IMR-90 (cell line): ENCODE measurements around the gene OVCH1. TPM values are rescaled to one million over a fixed set of nuclear protein-coding genes. Genes with fewer than 3 reads are reported as not detected.

Source experiments
- ATAC-seq: fragments of 200-7000 bp; cut with Tn5 transposase; 2 replicates; pipeline ENCODE4 v1.9.1; 2020; ENCODE audit warnings: low read depth, mild to moderate bottlenecking, moderate library complexity
- BruUV-seq: library from RNA; stranded (reverse); fragments of 400-500 nt; replicated peaks from 2 replicates; lab custom pipeline; 2021; lab: Mats Ljungman, UMichigan
- CTCF ChIA-PET: fragments of 300-600 bp; formaldehyde crosslinking; extraction: SDS; loops from one replicate; lab custom pipeline; 2021; ENCODE audit warnings: antibody characterized with exemption; lab: Yijun Ruan, JAX
- POLR2A ChIA-PET: fragments of 300-600 bp; sonication (Branson Sonifier 250); formaldehyde crosslinking; loops from one replicate; lab custom pipeline; 2022; ENCODE audit warnings: antibody characterized with exemption; ENCODE audit not compliant: unreplicated experiment; lab: Charles Lee
- DNase-seq: peaks from one replicate; pipeline ENCODE4 v3.0.0; 2013
- H2AFZ ChIP-seq: replicated peaks from 2 replicates; pipeline ENCODE3; 2013; ENCODE audit warnings: low read length, mild to moderate bottlenecking; ENCODE audit not compliant: poor library complexity
- H2AK5ac ChIP-seq: 2 replicates; pipeline ENCODE4 v1.6.1; 2013; ENCODE audit warnings: low read depth, low read length, inconsistent platforms
- H2AK9ac ChIP-seq: replicated peaks from 2 replicates; pipeline ENCODE3; 2013; ENCODE audit warnings: mild to moderate bottlenecking, low read depth, low read length, moderate library complexity; ENCODE audit not compliant: poor library complexity
- H2BK120ac ChIP-seq: 2 replicates; pipeline ENCODE4 v1.6.1; 2013; ENCODE audit warnings: low read depth, low read length, inconsistent platforms
- H2BK15ac ChIP-seq: 3 replicates; pipeline ENCODE4 v1.6.1; 2013; ENCODE audit warnings: low read depth, low read length, inconsistent platforms
- H2BK20ac ChIP-seq: 2 replicates; pipeline ENCODE4 v1.6.1; 2013; ENCODE audit warnings: low read depth, mild to moderate bottlenecking, inconsistent platforms, low read length, moderate library complexity
- H2BK5ac ChIP-seq: 2 replicates; pipeline ENCODE4 v1.6.1; 2013; ENCODE audit warnings: mild to moderate bottlenecking, low read depth, low read length, inconsistent platforms; ENCODE audit not compliant: poor library complexity, severe bottlenecking
- H3K14ac ChIP-seq: replicated peaks from 2 replicates; pipeline ENCODE4 v1.6.1; 2013; ENCODE audit warnings: low read depth, low read length, inconsistent platforms
- H3K18ac ChIP-seq: 2 replicates; pipeline ENCODE4 v1.6.1; 2013; ENCODE audit warnings: low read depth, low read length, control low read depth
- H3K23ac ChIP-seq: 2 replicates; pipeline ENCODE4 v1.6.1; 2013; ENCODE audit warnings: low read depth, low read length, inconsistent platforms
- H3K27ac ChIP-seq: 2 replicates; pipeline ENCODE4 v1.5.1; 2013; ENCODE audit warnings: mild to moderate bottlenecking, control low read depth, low read length; ENCODE audit not compliant: insufficient read depth
- H3K27me3 ChIP-seq: 2 replicates; pipeline ENCODE4 v1.6.1; 2013; ENCODE audit warnings: low read length; ENCODE audit not compliant: control insufficient read depth, insufficient read depth
- H3K36me3 ChIP-seq: 2 replicates; pipeline ENCODE4 v1.6.1; 2013; ENCODE audit warnings: low read length, mixed read lengths; ENCODE audit not compliant: control insufficient read depth, insufficient read depth
- H3K4ac ChIP-seq: 2 replicates; pipeline ENCODE4 v1.6.1; 2013; ENCODE audit warnings: low read depth, low read length, inconsistent platforms
- H3K4me1 ChIP-seq: 2 replicates; pipeline ENCODE4 v1.6.1; 2013; ENCODE audit warnings: low read length, mixed read lengths; ENCODE audit not compliant: control insufficient read depth, insufficient read depth
- H3K4me2 ChIP-seq: 2 replicates; pipeline ENCODE4 v1.6.1; 2013; ENCODE audit warnings: low read depth, mild to moderate bottlenecking, control low read depth, low read length, moderate library complexity
- H3K4me3 ChIP-seq: 2 replicates; pipeline ENCODE4 v1.5.1; 2013; ENCODE audit warnings: low read depth, mild to moderate bottlenecking, control low read depth, low read length, moderate library complexity; ENCODE audit not compliant: insufficient read depth
- H3K56ac ChIP-seq: 2 replicates; pipeline ENCODE4 v1.6.1; 2013; ENCODE audit warnings: low read length, inconsistent platforms; ENCODE audit not compliant: insufficient read depth; ENCODE audit errors: extremely low read depth
- H3K79me1 ChIP-seq, 2 experiments: 2 replicates each; pipeline ENCODE4 v1.6.1; 2013; ENCODE audit warnings: low read length in 2 of 2, inconsistent platforms in 1 of 2, low read depth in 1 of 2
- H3K9ac ChIP-seq: 2 replicates; pipeline ENCODE4 v1.6.1; 2013; ENCODE audit warnings: low read depth, low read length, control low read depth
- H3K9me1 ChIP-seq: 2 replicates; pipeline ENCODE4 v1.6.1; 2013; ENCODE audit warnings: low read length, inconsistent platforms; ENCODE audit not compliant: insufficient read depth
- H3K9me3 ChIP-seq: 2 replicates; pipeline ENCODE4 v1.6.1; 2013; ENCODE audit warnings: low read length; ENCODE audit not compliant: control insufficient read depth, insufficient read depth
- H4K20me1 ChIP-seq: 2 replicates; pipeline ENCODE4 v1.6.1; 2013; ENCODE audit warnings: low read length, inconsistent platforms; ENCODE audit not compliant: insufficient read depth
- H4K5ac ChIP-seq: 2 replicates; pipeline ENCODE4 v1.6.1; 2013; ENCODE audit warnings: mild to moderate bottlenecking, low read depth, low read length, control low read depth
- H4K8ac ChIP-seq, 2 experiments: 2 replicates each; pipeline ENCODE4 v1.6.1; 2013; ENCODE audit warnings: low read depth in 2 of 2, low read length in 2 of 2, control low read depth in 1 of 2, inconsistent platforms in 1 of 2
- H4K91ac ChIP-seq: 2 replicates; pipeline ENCODE4 v1.6.1; 2013; ENCODE audit warnings: low read depth, low read length, inconsistent platforms; ENCODE audit not compliant: insufficient read depth
- BHLHE40 ChIP-seq: fragments of 150-350 bp; IDR thresholded peaks from 2 replicates; pipeline ENCODE4 v1.6.1; 2016; ENCODE audit warnings: mild to moderate bottlenecking, low read depth, low read length
- CEBPB ChIP-seq: IDR thresholded peaks from 2 replicates; pipeline ENCODE4 v1.6.1; 2012; ENCODE audit warnings: low read depth, low read length, improper control_type of control experiment
- CHD1 ChIP-seq: IDR thresholded peaks from 2 replicates; pipeline ENCODE4 v1.6.1; 2012; ENCODE audit warnings: low read depth, low read length, improper control_type of control experiment
- CTCF ChIP-seq: conservative IDR thresholded peaks from 2 replicates; pipeline ENCODE4 v1.5.1; 2012; ENCODE audit warnings: mild to moderate bottlenecking, low read depth, low read length, improper control_type of control experiment
- ELK1 ChIP-seq: fragments of 150-350 bp; IDR thresholded peaks from 2 replicates; pipeline ENCODE4 v1.6.1; 2016; ENCODE audit warnings: low read depth, mild to moderate bottlenecking, low read length, moderate library complexity, borderline replicate concordance
- MAZ ChIP-seq: IDR thresholded peaks from 2 replicates; pipeline ENCODE4 v1.6.1; 2012; ENCODE audit warnings: low read depth, mild to moderate bottlenecking, low read length, improper control_type of control experiment, moderate library complexity, borderline replicate concordance
- MXI1 ChIP-seq: IDR thresholded peaks from 2 replicates; pipeline ENCODE4 v1.6.1; 2012; ENCODE audit warnings: low read depth, mild to moderate bottlenecking, low read length, moderate library complexity, borderline replicate concordance
- NFE2L2 ChIP-seq: fragments of 150-350 bp; IDR thresholded peaks from 2 replicates; pipeline ENCODE4 v1.6.1; 2016; ENCODE audit warnings: low read depth, mild to moderate bottlenecking, low read length
- POLR2A ChIP-seq: IDR thresholded peaks from 2 replicates; pipeline ENCODE4 v1.6.1; 2012; ENCODE audit warnings: mild to moderate bottlenecking, low read depth, low read length
- RAD21 ChIP-seq: IDR thresholded peaks from 2 replicates; pipeline ENCODE4 v1.6.1; 2012; ENCODE audit warnings: low read length, improper control_type of control experiment
- RCOR1 ChIP-seq: IDR thresholded peaks from 2 replicates; pipeline ENCODE4 v1.6.1; 2012; ENCODE audit warnings: mild to moderate bottlenecking, low read length, improper control_type of control experiment; ENCODE audit not compliant: insufficient replicate concordance
- RFX5 ChIP-seq: IDR thresholded peaks from 2 replicates; pipeline ENCODE4 v1.8.0; 2012; ENCODE audit warnings: low read depth, mild to moderate bottlenecking, low read length, moderate library complexity
- SMC3 ChIP-seq: fragments of 150-350 bp; IDR thresholded peaks from 2 replicates; pipeline ENCODE4 v1.6.1; 2016; ENCODE audit warnings: low read depth, mild to moderate bottlenecking, antibody characterized with exemption, low read length, moderate library complexity
- USF2 ChIP-seq: fragments of 150-350 bp; IDR thresholded peaks from 2 replicates; pipeline ENCODE4 v1.6.1; 2017; ENCODE audit warnings: mild to moderate bottlenecking, antibody characterized with exemption, low read length, low read depth
- WGBS, 2 experiments: methylation state at CpG; one replicate each; pipeline versions ENCODE4 v1.1.5 to v1.1.7; 2013; ENCODE audit warnings: missing lambda C conversion rate in 2 of 2; ENCODE audit not compliant: insufficient read length in 1 of 2; ENCODE audit errors: extremely low coverage in 2 of 2; 5-methylcytosine and 5-hydroxymethylcytosine counted together
- dilution Hi-C: fragments of 300-500 bp; cut with HindIII; formaldehyde crosslinking; loops from one replicate; pipeline ENCODE4 v1.14.3; 2018; ENCODE audit warnings: low sequenced_read_pairs; ENCODE audit not compliant: unreplicated experiment
- in situ Hi-C: fragments of 300-500 bp; cut with MboI; formaldehyde crosslinking; loops from 3 replicates; pipeline ENCODE4 v1.14.3; 2019; ENCODE audit warnings: low sequenced_read_pairs, inconsistent platforms, mixed read lengths
- intact Hi-C: fragments of 100-400 bp; cut with micrococcal nuclease; formaldehyde crosslinking; loops from 2 replicates; pipeline ENCODE4 v1.10.0; 2022
- polyA plus RNA-seq, 3 experiments: library from polyadenylated mRNA; depleted of rRNA; stranded (reverse); fragments of >200 nt; gene quantifications; 2 replicates each; pipeline ENCODE4 v1.2.3, GENCODE V29; 2012; ENCODE audit warnings: low replicate concordance in 1 of 3
- total RNA-seq: library from RNA; depleted of rRNA; stranded (reverse); fragments of >200 nt; gene quantifications from 2 replicates; pipeline ENCODE4 v1.2.3, GENCODE V29; 2012

OVCH1 gene
- total and polyA plus RNA-seq, 2 of the 4 experiments (the other 2 are of a cell fraction): 0.05 to 0.18 TPM

GRCh38 chr12:29547151-29547632, 49.7 kb upstream of the OVCH1 start:
- Histone ChIP-seq H3K9ac (no peak overlapping the region), H3K18ac (no peak overlapping the region; the same call in 1 of the 2 replicates), H3K27me3 (no peaks in the 10 kb centered on the region), H2AK5ac (peak overlapping the region; percentile 54; the same call in 1 of the 2 replicates), H4K91ac (peak overlapping the region; percentile 95; the same call in 1 of the 2 replicates), H3K79me1 (peaks cover 0 to 27% of the 10 kb centered on the region in 2 experiments; a peak in 2 of 4 replicates), H2BK5ac (peak overlapping the region; percentile 91), H4K8ac (peak overlapping the region in 1 of 2 experiments; percentile 63; a peak in 1 of 4 replicates), H4K20me1 (no peaks in the 10 kb centered on the region), H2BK20ac (peak overlapping the region; percentile 96), H3K4ac (peak overlapping the region; percentile 88; the same call in 1 of the 2 replicates), H3K4me2 (peak overlapping the region; percentile 47; the same call in 1 of the 2 replicates), H3K14ac (no peak overlapping the region; the same call in 1 of the 2 replicates), H3K23ac (no peak overlapping the region), H2BK120ac (peak overlapping the region; percentile 93), H2AFZ (no peak overlapping the region), H3K9me3 (no peaks in the 10 kb centered on the region), H3K27ac (peak overlapping the region; percentile 58; the same call in 1 of the 2 replicates), H3K4me3 (no peak overlapping the region), H3K9me1 (peaks cover 16% of the 10 kb centered on the region), H2AK9ac (no peak overlapping the region), H4K5ac (no peak overlapping the region), H2BK15ac (no peak overlapping the region), H3K56ac (peak overlapping the region; percentile 59; the same call in 1 of the 2 replicates), H3K36me3 (no peaks in the 10 kb centered on the region), H3K4me1 (peaks cover 16% of the 10 kb centered on the region)
- BruUV-seq: no TSS peak
- in situ Hi-C loops: loop anchor here (10.0 kb wide), 1 partner anchor 238 kb away; the partner anchor contains the start of gene TMTC1
- ChIA-PET POLR2A (no interaction called here), CTCF (interaction anchor here (0.6 to 0.9 kb wide), 2 partner anchors 29 to 33 kb away, joined by 3 read pairs; no protein-coding TSS in a partner anchor)
- intact Hi-C loops: loop anchor here (2.0 kb wide), 1 partner anchor 236 kb away; the partner anchor contains the start of gene TMTC1
- peak; percentile 79 for ATAC-seq
- dilution Hi-C loops: no loop called here
- no CpG with 5 or more reads among the region's 4 CpGs for WGBS, 2 experiments
- DNase-seq: peak; percentile 85
- TF ChIP-seq BHLHE40 (peak; percentile 42; the same call in 1 of the 2 replicates), SMC3 (no peak), ELK1 (no peak), RAD21 (no peak), USF2 (peak; percentile 31; the same call in 1 of the 2 replicates), MAZ (no peak), RFX5 (no peak), POLR2A (no peak), CHD1 (no peak), NFE2L2 (no peak), RCOR1 (no peak), CEBPB (0 out of 2 replicates have a peak, but pooled peaks have one; percentile 9), CTCF (no peak), MXI1 (no peak)
